PFSK-1 (cell line): ENCODE data around the gene MRM1.

ENCODE experiments used
- FOXP2 ChIP-seq: optimal IDR thresholded peaks from 2 replicates; pipeline ENCODE3; 2011; ENCODE audit warnings: borderline replicate concordance, control low read depth, inconsistent platforms; ENCODE audit not compliant: insufficient read depth; ENCODE audit errors: extremely low read length, extremely low read depth
- POLR2AphosphoS5 ChIP-seq: IDR thresholded peaks from 2 replicates; pipeline ENCODE4 v1.6.1; 2012; ENCODE audit warnings: low read depth, mild to moderate bottlenecking, control low read depth, low read length, moderate library complexity
- SIN3A ChIP-seq: IDR thresholded peaks from 2 replicates; pipeline ENCODE4 v1.6.1; 2012; ENCODE audit warnings: mild to moderate bottlenecking, low read length, moderate library complexity, borderline replicate concordance; ENCODE audit not compliant: insufficient read depth
- TAF1 ChIP-seq: IDR thresholded peaks from 2 replicates; pipeline ENCODE4 v1.6.1; 2012; ENCODE audit warnings: low read length, control low read depth, borderline replicate concordance; ENCODE audit not compliant: insufficient read depth
- TF ChIP-seq, protein P1 (sequence below), 2 experiments: IDR thresholded peaks; 2 replicates each; pipeline versions ENCODE4 v1.6.1 to v1.8.0; 2011 to 2012; ENCODE audit warnings: low read depth in 2 of 2, low read length in 2 of 2, control low read depth in 1 of 2, inconsistent platforms in 1 of 2, mild to moderate bottlenecking in 1 of 2, moderate library complexity in 1 of 2; ENCODE audit not compliant: insufficient read depth in 1 of 2

MRM1 gene

GRCh38 chr17:36625188-36625587 lies 23.8 kb downstream of the MRM1 start:
- TF ChIP-seq POLR2AphosphoS5: no peak
- TF ChIP-seq SIN3A: no peak
- TF ChIP-seq, protein P1, sequence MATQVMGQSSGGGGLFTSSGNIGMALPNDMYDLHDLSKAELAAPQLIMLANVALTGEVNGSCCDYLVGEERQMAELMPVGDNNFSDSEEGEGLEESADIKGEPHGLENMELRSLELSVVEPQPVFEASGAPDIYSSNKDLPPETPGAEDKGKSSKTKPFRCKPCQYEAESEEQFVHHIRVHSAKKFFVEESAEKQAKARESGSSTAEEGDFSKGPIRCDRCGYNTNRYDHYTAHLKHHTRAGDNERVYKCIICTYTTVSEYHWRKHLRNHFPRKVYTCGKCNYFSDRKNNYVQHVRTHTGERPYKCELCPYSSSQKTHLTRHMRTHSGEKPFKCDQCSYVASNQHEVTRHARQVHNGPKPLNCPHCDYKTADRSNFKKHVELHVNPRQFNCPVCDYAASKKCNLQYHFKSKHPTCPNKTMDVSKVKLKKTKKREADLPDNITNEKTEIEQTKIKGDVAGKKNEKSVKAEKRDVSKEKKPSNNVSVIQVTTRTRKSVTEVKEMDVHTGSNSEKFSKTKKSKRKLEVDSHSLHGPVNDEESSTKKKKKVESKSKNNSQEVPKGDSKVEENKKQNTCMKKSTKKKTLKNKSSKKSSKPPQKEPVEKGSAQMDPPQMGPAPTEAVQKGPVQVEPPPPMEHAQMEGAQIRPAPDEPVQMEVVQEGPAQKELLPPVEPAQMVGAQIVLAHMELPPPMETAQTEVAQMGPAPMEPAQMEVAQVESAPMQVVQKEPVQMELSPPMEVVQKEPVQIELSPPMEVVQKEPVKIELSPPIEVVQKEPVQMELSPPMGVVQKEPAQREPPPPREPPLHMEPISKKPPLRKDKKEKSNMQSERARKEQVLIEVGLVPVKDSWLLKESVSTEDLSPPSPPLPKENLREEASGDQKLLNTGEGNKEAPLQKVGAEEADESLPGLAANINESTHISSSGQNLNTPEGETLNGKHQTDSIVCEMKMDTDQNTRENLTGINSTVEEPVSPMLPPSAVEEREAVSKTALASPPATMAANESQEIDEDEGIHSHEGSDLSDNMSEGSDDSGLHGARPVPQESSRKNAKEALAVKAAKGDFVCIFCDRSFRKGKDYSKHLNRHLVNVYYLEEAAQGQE (IDR thresholded peaks at IDR 0.05; ENCODE audit: insufficient read depth in 1 of 2, low read depth in 2 of 2, low read length in 2 of 2): no peak
- TF ChIP-seq TAF1: no peak
- TF ChIP-seq FOXP2: no peak

DNA sequence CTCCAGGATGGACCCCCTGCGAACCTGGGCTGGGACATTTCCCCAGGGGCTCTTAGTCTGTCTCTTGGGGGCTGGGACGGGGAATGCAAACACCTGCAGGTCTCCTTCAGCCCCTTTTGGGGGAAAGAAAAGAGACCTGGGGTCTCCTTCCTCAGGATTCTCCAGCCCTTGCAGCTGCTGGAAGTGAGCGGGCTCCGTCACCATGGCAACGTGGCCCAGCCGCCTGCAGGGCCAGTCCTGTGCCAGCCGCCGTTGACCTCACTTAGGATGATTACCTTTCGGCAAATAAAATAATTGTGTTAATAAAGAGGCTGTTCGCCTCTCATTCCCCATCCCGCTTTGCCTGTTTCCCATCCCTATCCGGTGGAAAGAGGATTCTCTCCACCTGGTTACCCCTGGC lies 25.7 kb downstream of the MRM1 start:
- TF ChIP-seq SIN3A: no peak
- TF ChIP-seq TAF1: no peak
- no peak for TF ChIP-seq POLR2AphosphoS5
- TF ChIP-seq, protein P1 (IDR thresholded peaks at IDR 0.05; ENCODE audit: insufficient read depth in 1 of 2, low read depth in 2 of 2, low read length in 2 of 2): no peak
- no peak for TF ChIP-seq FOXP2

DNA sequence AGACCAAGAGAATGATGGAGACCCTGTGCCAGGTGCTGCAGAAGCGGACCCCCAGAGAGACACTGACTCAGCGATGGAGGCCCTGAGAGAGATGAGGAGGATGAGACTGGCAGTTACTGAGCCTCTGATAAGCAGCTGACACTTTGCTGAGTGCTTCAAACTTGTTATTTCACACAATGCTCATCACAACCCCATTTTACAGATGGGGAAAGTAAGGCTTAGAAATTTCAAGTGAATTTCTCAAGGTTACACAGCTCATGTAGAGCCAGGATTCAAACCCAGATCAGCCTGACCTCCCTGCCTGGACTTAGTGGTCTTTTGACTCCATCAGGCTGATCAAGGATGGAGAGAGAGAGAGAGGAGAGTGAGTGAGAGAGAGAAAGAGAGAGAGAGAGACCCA lies 27.2 kb downstream of the MRM1 start:
- TF ChIP-seq TAF1 (no peak), SIN3A (no peak), FOXP2 (no peak), POLR2AphosphoS5 (no peak)
- TF ChIP-seq, protein P1 (IDR thresholded peaks at IDR 0.05; ENCODE audit: insufficient read depth in 1 of 2, low read depth in 2 of 2, low read length in 2 of 2): no peak

DNA sequence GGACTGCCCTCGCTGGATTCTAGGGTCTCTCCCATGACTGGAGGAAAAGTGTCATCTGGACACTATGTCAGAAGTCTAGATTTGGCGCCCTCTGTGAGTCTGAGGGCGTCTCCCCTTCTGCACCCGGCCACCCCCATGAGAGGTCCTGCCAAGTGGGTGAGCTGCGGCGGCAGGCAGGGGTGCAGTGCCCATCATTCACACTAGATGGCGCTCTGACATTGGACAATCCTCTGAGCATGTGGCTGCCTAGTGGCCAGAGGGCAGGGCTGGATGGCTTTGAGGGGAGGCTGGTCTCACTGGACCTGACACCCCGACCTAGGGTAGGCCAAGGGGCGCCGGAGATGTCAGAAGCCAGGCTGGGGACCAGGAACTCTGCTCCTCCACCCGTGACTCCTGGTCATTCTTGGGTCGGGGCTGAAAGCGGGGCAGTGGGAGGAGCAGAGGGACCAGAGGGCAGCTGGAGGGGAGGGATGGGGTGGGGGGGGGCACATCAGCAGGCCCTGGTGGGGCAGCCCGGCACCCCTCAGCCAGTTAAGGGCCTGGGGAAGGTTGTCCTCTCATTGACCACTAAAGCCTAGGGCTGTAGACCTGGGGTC lies 28.0 kb downstream of the MRM1 start:
- no peak for TF ChIP-seq POLR2AphosphoS5
- TF ChIP-seq FOXP2: peak; percentile 65
- no peak for TF ChIP-seq SIN3A
- no peak for TF ChIP-seq TAF1
- TF ChIP-seq, protein P1 (IDR thresholded peaks at IDR 0.05; ENCODE audit: insufficient read depth in 1 of 2, low read depth in 2 of 2, low read length in 2 of 2): no peak

GRCh38 chr17:36629970-36630502 lies 28.7 kb downstream of the MRM1 start:
- TF ChIP-seq POLR2AphosphoS5 (no peak), FOXP2 (no peak), TAF1 (no peak), SIN3A (no peak)
